ENCODE results near the gene SUV39H1. TPM values are rescaled to one million over a fixed set of nuclear protein-coding genes. Genes with fewer than 3 reads are reported as not detected.

Gene SUV39H1
- total and polyA plus RNA-seq, 2 of the 8 experiments (the other 6 are each of a cell fraction or from before 2014, with no cell fraction given) = 14.8 to 27.8 TPM

DNA sequence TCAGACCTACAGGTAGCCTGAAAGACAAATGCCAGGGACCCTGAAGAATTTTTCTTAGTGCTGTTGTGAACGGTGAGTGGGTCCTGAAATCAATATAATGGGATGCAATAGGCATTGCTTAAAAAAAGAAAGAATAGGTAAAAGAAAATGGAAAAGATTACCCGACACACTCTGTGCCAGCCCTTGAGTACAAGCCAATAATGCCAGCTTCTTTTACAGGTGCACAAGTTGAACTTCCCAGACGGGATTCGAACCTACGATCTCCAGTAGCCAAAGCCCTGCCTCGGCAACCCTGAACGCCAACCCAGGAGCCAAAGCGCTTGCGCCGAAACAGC lies 40.3 kb downstream of the SUV39H1 start:
- no peak overlapping the region for H3K18ac ChIP-seq (ENCODE audit: extremely low read depth, low read length)
- no peak overlapping the region for H3K23ac ChIP-seq (ENCODE audit: insufficient read length)
- DNase-seq (ENCODE audit: low read depth in 1 of 2, low spot score in 2 of 2) = no peak
- no peak overlapping the region for H3K4ac ChIP-seq (replicated peaks; ENCODE audit: insufficient read length, low read depth, low read length)
- no peak overlapping the region for H2BK120ac ChIP-seq (replicated peaks; ENCODE audit: low read depth, low read length)
- no peak overlapping the region for H2AK5ac ChIP-seq (ENCODE audit: low read depth, low read length)
- H3K79me1 ChIP-seq (ENCODE audit: low read depth, low read length) = no peaks in the 10 kb centered on the region
- no peak overlapping the region for H4K5ac ChIP-seq (ENCODE audit: insufficient read length, low read depth, low read length)
- no peak overlapping the region for H3K14ac ChIP-seq (ENCODE audit: insufficient read length)
- H3K23me2 ChIP-seq (ENCODE audit: low read depth, low read length) = peaks cover 5% of the 10 kb centered on the region; the same call in 1 of the 2 replicates
- H3K4me2 ChIP-seq (ENCODE audit: insufficient read depth in 1 of 2, low read depth in 2 of 2, low read length in 2 of 2) = peak overlapping the region; percentile 16 to 82; a peak in 3 of 4 replicates
- H2AFZ ChIP-seq (ENCODE audit: low read length) = 0 out of 2 replicates have a peak overlapping the region, but pooled peaks have one; percentile 70
- no peaks in the 10 kb centered on the region for H3K79me2 ChIP-seq (ENCODE audit: control insufficient read depth in 1 of 2, insufficient read depth in 2 of 2, low read length in 2 of 2)
- no peak overlapping the region for H3K56ac ChIP-seq (replicated peaks; ENCODE audit: insufficient read length, low read depth, low read length)
- peak; percentile 69 for FAIRE-seq
- 12% methylated on average over 9 of the region's 10 CpGs; no CpG with 5 or more reads in 1 of the 2 experiments for WGBS, 2 experiments (ENCODE audit: extremely low coverage in 1 of 2, insufficient coverage in 1 of 2, insufficient read length in 1 of 2, insufficient replicate concordance in 2 of 2, low coverage in 1 of 2, low lambda C conversion rate in 2 of 2, missing lambda C conversion rate in 1 of 2)
- H3K27ac ChIP-seq (ENCODE audit: low read depth, low read length) = no peak overlapping the region
- H3K9ac ChIP-seq (replicated peaks in 1 of 4; ENCODE audit: extremely low read depth in 1 of 4, low read depth in 3 of 4, low read length in 3 of 4) = no peak overlapping the region
- no peak overlapping the region for H4K91ac ChIP-seq (replicated peaks; ENCODE audit: insufficient read length, low read length)
- H3K4me1 ChIP-seq (replicated peaks in 1 of 4; ENCODE audit: control insufficient read depth in 3 of 4, insufficient read depth in 4 of 4, low read length in 3 of 4) = peaks cover 0 to 4% (median 0%) of the 10 kb centered on the region in 4 experiments; a peak in 1 of 7 replicates
- H3K27me3 ChIP-seq (replicated peaks in 1 of 4; ENCODE audit: control insufficient read depth in 3 of 4, extremely low read depth in 1 of 4, insufficient read depth in 3 of 4, low read length in 3 of 4) = no peaks in the 10 kb centered on the region
- no peak overlapping the region for H2BK12ac ChIP-seq (ENCODE audit: low read depth, low read length)
- no peaks in the 10 kb centered on the region for H3K36me3 ChIP-seq (ENCODE audit: control insufficient read depth in 2 of 4, insufficient read depth in 4 of 4, low read length in 3 of 4)
- TF ChIP-seq TEAD4 (IDR thresholded peaks at IDR 0.05; ENCODE audit: low read depth, low read length) (no peak), RAD21 (IDR thresholded peaks at IDR 0.05 in 1 of 2, conservative IDR thresholded peaks at IDR 0.05 in 1 of 2; ENCODE audit: low read depth in 2 of 2, low read length in 2 of 2) (no peak)
- TF ChIP-seq, protein P1, sequence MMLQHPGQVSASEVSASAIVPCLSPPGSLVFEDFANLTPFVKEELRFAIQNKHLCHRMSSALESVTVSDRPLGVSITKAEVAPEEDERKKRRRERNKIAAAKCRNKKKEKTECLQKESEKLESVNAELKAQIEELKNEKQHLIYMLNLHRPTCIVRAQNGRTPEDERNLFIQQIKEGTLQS (IDR thresholded peaks at IDR 0.05; ENCODE audit: insufficient read depth, low read depth, low read length) = no peak
- CTCF ChIA-PET (ENCODE audit: partially characterized antibody) = interaction anchor here (1.2 kb wide), 1 partner anchor 61 kb away, joined by 3 read pairs; no protein-coding TSS in a partner anchor
- H2BK15ac ChIP-seq (ENCODE audit: low read length) = no peak overlapping the region
- no peak overlapping the region for H2BK20ac ChIP-seq (ENCODE audit: low read length)
- H4K20me1 ChIP-seq (replicated peaks in 1 of 2; ENCODE audit: control insufficient read depth in 1 of 2, insufficient read depth in 2 of 2, low read length in 2 of 2) = no peaks in the 10 kb centered on the region
- no peak overlapping the region for H4K8ac ChIP-seq (ENCODE audit: extremely low read depth, insufficient read depth, low read length)
- no peaks in the 10 kb centered on the region for H3K9me3 ChIP-seq (ENCODE audit: insufficient read depth in 2 of 2, low read depth in 1 of 2, low read length in 1 of 2)
- peak overlapping the region in 2 of 4 experiments; percentile 31 to 91; a peak in 3 of 8 replicates for H3K4me3 ChIP-seq (ENCODE audit: extremely low read depth in 1 of 4, insufficient read depth in 2 of 4, low read depth in 3 of 4, low read length in 4 of 4)
- POLR2A ChIA-PET (ENCODE audit: partially characterized antibody) = interaction anchor here (1.1 to 1.7 kb wide), 4 partner anchors 12 to 39 kb away, joined by 4 to 8 read pairs (median 4); no protein-coding TSS in a partner anchor
- H2BK5ac ChIP-seq (ENCODE audit: low read depth, low read length) = no peak overlapping the region
